ENCODE results near the gene SH3RF3.

GRCh38 chr2:109444916-109445315 is 315.9 kb downstream of the SH3RF3 start:
- TF ChIP-seq GATA3 (IDR thresholded peaks at IDR 0.05; ENCODE audit: low read depth, low read length), result no peak
- no peak for TF ChIP-seq GATA2 (IDR thresholded peaks at IDR 0.05; ENCODE audit: low read depth, low read length)
